ENCODE data around the gene CD70.
"Not testable (repeated sequence)": the region's sequence is repeated elsewhere in the genome, so short reads cannot be mapped to it uniquely, and the experiment has no call there.

Gene CD70

GRCh38 chr19:6616011-6616410, 25.1 kb upstream of the CD70 start:
- DNase-seq (ENCODE audit: insufficient read length, low spot score) (no peak), FAIRE-seq (no peak)
- TF ChIP-seq, protein P1, sequence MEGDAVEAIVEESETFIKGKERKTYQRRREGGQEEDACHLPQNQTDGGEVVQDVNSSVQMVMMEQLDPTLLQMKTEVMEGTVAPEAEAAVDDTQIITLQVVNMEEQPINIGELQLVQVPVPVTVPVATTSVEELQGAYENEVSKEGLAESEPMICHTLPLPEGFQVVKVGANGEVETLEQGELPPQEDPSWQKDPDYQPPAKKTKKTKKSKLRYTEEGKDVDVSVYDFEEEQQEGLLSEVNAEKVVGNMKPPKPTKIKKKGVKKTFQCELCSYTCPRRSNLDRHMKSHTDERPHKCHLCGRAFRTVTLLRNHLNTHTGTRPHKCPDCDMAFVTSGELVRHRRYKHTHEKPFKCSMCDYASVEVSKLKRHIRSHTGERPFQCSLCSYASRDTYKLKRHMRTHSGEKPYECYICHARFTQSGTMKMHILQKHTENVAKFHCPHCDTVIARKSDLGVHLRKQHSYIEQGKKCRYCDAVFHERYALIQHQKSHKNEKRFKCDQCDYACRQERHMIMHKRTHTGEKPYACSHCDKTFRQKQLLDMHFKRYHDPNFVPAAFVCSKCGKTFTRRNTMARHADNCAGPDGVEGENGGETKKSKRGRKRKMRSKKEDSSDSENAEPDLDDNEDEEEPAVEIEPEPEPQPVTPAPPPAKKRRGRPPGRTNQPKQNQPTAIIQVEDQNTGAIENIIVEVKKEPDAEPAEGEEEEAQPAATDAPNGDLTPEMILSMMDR (IDR thresholded peaks at IDR 0.05; ENCODE audit: insufficient read depth, missing control alignments), result no peak

GRCh38 chr19:6613711-6614110, 22.8 kb upstream of the CD70 start:
- DNase-seq (ENCODE audit: insufficient read length, low spot score) (no peak), FAIRE-seq (no peak)
- TF ChIP-seq, protein P1 (IDR thresholded peaks at IDR 0.05; ENCODE audit: insufficient read depth, missing control alignments), result no peak

DNA sequence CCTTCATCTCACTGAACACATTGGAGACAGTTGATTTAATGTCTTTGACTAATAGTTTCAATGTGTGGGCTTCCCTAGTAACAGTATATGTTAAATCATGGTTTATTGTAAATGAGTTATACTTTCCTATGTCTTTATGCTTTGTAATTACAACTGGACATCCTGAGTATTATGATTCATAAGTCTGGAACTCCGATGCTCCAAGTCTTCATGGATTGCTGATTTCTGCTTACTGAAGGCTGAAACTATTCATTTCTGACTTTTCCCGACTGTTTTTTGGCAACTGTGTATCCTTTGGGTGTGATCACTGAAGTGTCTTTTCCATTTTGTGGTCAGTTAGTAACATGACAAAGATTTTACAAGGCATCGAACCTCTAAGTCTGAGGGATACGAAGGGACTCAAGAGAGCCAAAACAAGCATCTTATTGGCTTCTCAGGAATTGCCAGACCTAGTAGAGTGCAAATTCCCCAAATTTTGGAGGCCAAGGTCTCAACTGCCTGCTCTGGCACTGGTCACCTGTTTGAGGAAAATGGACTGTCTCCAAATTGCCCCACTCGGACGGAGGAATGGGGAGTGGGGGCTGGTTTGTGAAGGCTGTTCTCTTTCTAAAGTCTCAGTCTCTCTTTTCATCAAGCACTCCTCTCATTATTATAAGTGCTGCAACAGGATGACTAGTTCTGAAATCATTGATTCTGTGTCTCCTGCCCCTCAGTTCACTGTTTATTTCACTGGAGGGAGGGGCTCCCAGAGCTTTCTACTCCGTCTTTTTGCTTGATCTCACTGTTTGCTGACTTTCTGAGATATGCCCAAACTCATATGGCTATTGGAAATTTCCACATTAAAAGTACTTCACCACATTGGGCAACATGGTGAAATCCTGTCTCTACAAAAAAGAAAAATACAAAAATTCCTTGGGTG, 20.2 kb upstream of the CD70 start:
- FAIRE-seq, result no peak
- TF ChIP-seq, protein P1 (IDR thresholded peaks at IDR 0.05; ENCODE audit: insufficient read depth, missing control alignments), result no peak
- no peak for DNase-seq (ENCODE audit: insufficient read length, low spot score)

GRCh38 chr19:6608940-6609339, 18.0 kb upstream of the CD70 start:
- TF ChIP-seq, protein P1 (IDR thresholded peaks at IDR 0.05; ENCODE audit: insufficient read depth, missing control alignments), result no peak
- DNase-seq (ENCODE audit: insufficient read length, low spot score), result no peak
- no peak for FAIRE-seq

- not testable (repeated sequence) for FAIRE-seq; DNase-seq (ENCODE audit: insufficient read length, low spot score)
Measured at GRCh38 chr19:6608146-6608545, 17.2 kb upstream of the CD70 start.

DNA sequence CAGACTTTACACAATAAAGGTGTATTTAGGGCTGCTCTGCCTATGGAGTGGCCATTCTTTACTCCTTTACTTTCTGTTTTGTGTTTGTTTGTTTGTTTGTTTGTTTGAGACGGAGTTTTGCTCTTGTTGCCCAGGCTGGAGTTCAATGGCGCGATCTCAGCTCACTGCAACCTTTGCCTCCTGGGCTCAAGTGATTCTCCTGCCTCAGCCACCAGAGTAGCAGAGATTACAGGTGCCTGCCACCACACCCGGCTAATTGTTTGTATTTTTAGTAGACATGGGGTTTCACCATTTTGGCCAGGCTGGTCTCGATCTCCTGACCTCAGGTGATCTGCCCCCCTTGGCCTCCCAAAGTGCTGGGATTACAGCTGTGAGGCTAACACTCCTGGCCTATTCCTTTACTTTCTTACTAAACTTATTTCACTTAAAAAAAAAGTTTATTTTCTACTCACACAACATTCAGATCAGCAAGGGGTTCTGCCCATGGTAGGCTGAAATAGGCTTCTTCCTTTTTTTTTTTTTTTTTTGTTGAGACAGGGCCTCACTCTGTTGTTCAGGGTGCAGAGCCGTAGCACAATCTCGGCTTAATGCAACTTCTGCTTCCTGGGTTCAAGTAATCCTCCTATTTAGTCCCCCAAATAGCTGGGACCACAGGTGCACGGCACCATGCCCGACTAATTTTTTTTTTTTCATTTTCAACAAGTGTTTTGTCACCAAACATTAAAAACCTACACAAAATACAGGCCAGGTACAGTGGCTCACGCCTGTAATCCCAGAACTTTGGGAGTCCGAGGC, 15.5 kb upstream of the CD70 start:
- FAIRE-seq; DNase-seq (ENCODE audit: insufficient read length, low spot score): not testable (repeated sequence)

DNA sequence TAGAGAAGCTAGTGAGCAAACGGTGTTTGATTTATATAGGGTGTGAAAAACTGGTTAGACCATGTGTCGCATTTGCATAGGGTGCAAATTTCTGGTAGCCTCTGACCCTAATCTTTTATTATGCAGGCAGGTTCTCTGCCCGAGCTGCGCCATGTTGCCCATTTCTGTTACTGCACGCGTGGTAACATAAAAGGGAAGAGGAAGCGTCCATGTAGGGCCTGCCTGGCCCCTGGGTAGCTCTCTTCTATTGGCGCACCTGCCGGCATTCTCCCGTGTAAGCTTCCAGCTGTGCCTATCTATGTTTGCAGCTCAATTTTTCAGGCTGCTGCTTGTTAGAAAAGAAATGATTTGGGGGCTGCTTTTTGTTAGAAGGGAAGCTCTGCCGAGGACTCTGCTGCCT, 14.0 kb upstream of the CD70 start:
- TF ChIP-seq, protein P1 (IDR thresholded peaks at IDR 0.05; ENCODE audit: insufficient read depth, missing control alignments), result no peak
- FAIRE-seq (no peak), DNase-seq (ENCODE audit: insufficient read length, low spot score) (no peak)

GRCh38 chr19:6602729-6603114, 11.8 kb upstream of the CD70 start:
- FAIRE-seq, result no peak

DNA sequence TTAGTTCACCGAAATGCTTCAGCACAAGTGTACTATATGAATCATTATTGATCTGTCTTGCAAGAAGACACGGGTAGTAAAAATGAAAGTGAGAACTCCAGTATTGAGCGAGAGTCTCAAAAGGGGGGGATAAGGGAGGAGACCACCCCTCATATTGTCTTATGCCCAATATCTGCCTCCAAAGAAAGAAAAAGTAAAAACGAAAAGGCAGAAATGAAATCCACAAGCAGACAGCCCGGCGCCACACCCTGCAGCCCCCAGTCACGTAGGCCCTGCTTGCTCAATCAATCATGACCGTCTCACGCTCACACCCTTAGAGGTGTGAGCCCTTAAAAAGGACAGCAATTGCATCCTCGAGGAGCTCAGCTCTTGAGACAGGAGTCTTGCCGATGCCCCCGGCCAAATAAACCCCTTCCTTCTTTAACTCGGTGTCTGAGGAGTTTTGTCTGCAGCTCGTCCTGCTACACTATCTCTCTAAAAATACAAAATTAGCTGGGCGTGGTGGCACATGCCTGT, 10.6 kb upstream of the CD70 start:
- not testable (repeated sequence) for FAIRE-seq; DNase-seq (ENCODE audit: insufficient read length, low spot score)

More at GRCh38 chr19:6602729-6603114, 11.8 kb upstream of the CD70 start:
- DNase-seq (ENCODE audit: insufficient read length, low spot score), result no peak
- TF ChIP-seq, protein P1 (IDR thresholded peaks at IDR 0.05; ENCODE audit: insufficient read depth, missing control alignments), result no peak

GRCh38 chr19:6600951-6601536, 10.1 kb upstream of the CD70 start:
- not testable (repeated sequence) for FAIRE-seq

More at GRCh38 chr19:6600951-6601536, 10.1 kb upstream of the CD70 start:
- not testable (repeated sequence) for DNase-seq (ENCODE audit: insufficient read length, low spot score)
